HepG2 (cell line): ENCODE data around the gene MAN2A1. TPM values are rescaled to one million over a fixed set of nuclear protein-coding genes. Genes with fewer than 3 reads are reported as not detected.

Experiments used
- ATAC-seq: fragments of 200-7000 bp; cut with Tn5 transposase; 3 replicates; pipeline ENCODE4 v1.9.1; 2020; ENCODE audit warnings: mild to moderate bottlenecking, moderate library complexity
- BruUV-seq: library from RNA; stranded (reverse); fragments of 400-500 nt; replicated peaks from 2 replicates; lab custom pipeline; 2021; lab: Mats Ljungman, UMichigan
- CTCF ChIA-PET: fragments of 300-600 bp; formaldehyde crosslinking; extraction: SDS; loops from one replicate; lab custom pipeline; 2021; ENCODE audit warnings: low total read pairs, inconsistent platforms, low intra/inter-chr PET ratio; lab: Yijun Ruan, JAX
- POLR2A ChIA-PET: fragments of 350-600 bp; sonication (Branson Sonifier 250); formaldehyde crosslinking; loops from one replicate; lab custom pipeline; 2020; ENCODE audit warnings: antibody characterized with exemption, inconsistent platforms; lab: Yijun Ruan, JAX
- DNase-seq: peaks from one replicate; pipeline ENCODE4 v3.0.0-alpha.2; 2015; ENCODE audit warnings: low spot score
- FAIRE-seq: peaks from 3 replicates; lab custom pipeline; 2011; peaks lifted over from hg19 to GRCh38; lab: Jason Lieb, UNC
- H2AFZ ChIP-seq: one replicate; pipeline ENCODE4 v1.6.1; 2011; ENCODE audit warnings: low read length, inconsistent platforms
- H3K27ac ChIP-seq: fragments of 300-600 bp; 3 replicates; pipeline ENCODE4 v1.8.0; 2011; ENCODE audit warnings: mixed run types, mild to moderate bottlenecking, mixed read lengths, low read length, inconsistent platforms; ENCODE audit not compliant: insufficient read depth; ENCODE audit errors: extremely low read length
- H3K27me3 ChIP-seq, 2 experiments: fragments of 200-600 bp in 1 of 2; 2 replicates in 1 of 2; 3 replicates in 1 of 2; pipeline versions ENCODE4 v1.6.0 to v1.8.0; 2011; ENCODE audit warnings: low read length in 2 of 2, mild to moderate bottlenecking in 2 of 2, moderate library complexity in 2 of 2, inconsistent platforms in 1 of 2; ENCODE audit not compliant: insufficient read depth in 2 of 2, control insufficient read depth in 1 of 2
- H3K36me3 ChIP-seq, 2 experiments: fragments of 200-600 bp in 1 of 2; replicated peaks in 1 of 2; 2 replicates in 1 of 2; 3 replicates in 1 of 2; pipeline versions ENCODE4 v1.5.1 to v1.8.0; 2011; ENCODE audit warnings: low read length in 2 of 2, inconsistent platforms in 1 of 2; ENCODE audit not compliant: insufficient read depth in 2 of 2, control insufficient read depth in 1 of 2
- H3K4me1 ChIP-seq: 2 replicates; pipeline ENCODE4 v1.5.1; 2012; ENCODE audit warnings: low read length, inconsistent platforms; ENCODE audit not compliant: insufficient read depth
- H3K4me2 ChIP-seq: 2 replicates; pipeline ENCODE4 v1.6.0; 2011; ENCODE audit warnings: low read depth, low read length, inconsistent platforms
- H3K4me3 ChIP-seq, 3 experiments: fragments of 200-600 bp in 1 of 3; sonication (generic), shearing (Covaris generic) in 1 of 3; replicated peaks in 1 of 3; 2 replicates each; pipeline ENCODE4 v1.5.1; 2011 to 2016; ENCODE audit warnings: low read length in 3 of 3, inconsistent platforms in 2 of 3, low read depth in 2 of 3, mild to moderate bottlenecking in 2 of 3, control low read depth in 1 of 3, mixed read lengths in 1 of 3; ENCODE audit not compliant: insufficient read depth in 1 of 3
- H3K79me2 ChIP-seq: one replicate; pipeline ENCODE4 v1.6.1; 2011; ENCODE audit warnings: low read length, inconsistent platforms; ENCODE audit not compliant: insufficient read depth
- H3K9ac ChIP-seq: 2 replicates; pipeline ENCODE4 v1.6.0; 2011; ENCODE audit warnings: mild to moderate bottlenecking, low read depth, low read length, inconsistent platforms; ENCODE audit not compliant: insufficient read depth
- H3K9me3 ChIP-seq: 2 replicates; pipeline ENCODE4 v1.5.1; 2012; ENCODE audit warnings: mild to moderate bottlenecking, low read length
- H4K20me1 ChIP-seq: 2 replicates; pipeline ENCODE4 v1.6.0; 2011; ENCODE audit warnings: inconsistent platforms, mild to moderate bottlenecking, low read length, moderate library complexity; ENCODE audit not compliant: insufficient read depth
- MAFK ChIP-seq, 2 experiments: IDR thresholded peaks in 1 of 2; conservative IDR thresholded peaks in 1 of 2; 2 replicates each; pipeline ENCODE4 v1.6.1; 2011; ENCODE audit warnings: improper control_type of control experiment in 2 of 2, low read length in 2 of 2
- NFYC ChIP-seq: IDR thresholded peaks from 2 replicates; pipeline ENCODE4 v1.6.1; 2016; ENCODE audit warnings: missing genetic modification reagents, missing compliant biosample characterization
- SCMH1 ChIP-seq: sonication (generic); formaldehyde crosslinking; IDR thresholded peaks from 2 replicates; pipeline ENCODE4 v1.9.0; 2021; ENCODE audit warnings: missing genetic modification reagents, mild to moderate bottlenecking, borderline replicate concordance
- SMYD3 ChIP-seq: sonication (generic); formaldehyde crosslinking; IDR thresholded peaks from 2 replicates; pipeline ENCODE4 v1.8.1; 2023; ENCODE audit warnings: mild to moderate bottlenecking, missing genetic modification reagents
- TARDBP ChIP-seq: sonication (generic); formaldehyde crosslinking; IDR thresholded peaks from 2 replicates; pipeline ENCODE4 v1.8.0; 2022; ENCODE audit warnings: mild to moderate bottlenecking, missing genetic modification reagents
- ZKSCAN1 ChIP-seq: fragments of 150-350 bp; IDR thresholded peaks from 2 replicates; pipeline ENCODE4 v1.6.1; 2014; ENCODE audit warnings: low read length
- ZMAT3 ChIP-seq: sonication (generic); formaldehyde crosslinking; conservative IDR thresholded peaks from 2 replicates; pipeline ENCODE4 v1.7.0; 2021; ENCODE audit warnings: missing genetic modification reagents
- ZMYM2 ChIP-seq: sonication (generic); formaldehyde crosslinking; IDR thresholded peaks from 2 replicates; pipeline ENCODE4 v1.8.0; 2022; ENCODE audit warnings: mild to moderate bottlenecking, missing genetic modification reagents
- ZNF431 ChIP-seq: sonication (generic); formaldehyde crosslinking; IDR thresholded peaks from 2 replicates; pipeline ENCODE4 v1.9.0; 2022; ENCODE audit warnings: missing genetic modification reagents, low read depth, mild to moderate bottlenecking, borderline replicate concordance
- ZNF644 ChIP-seq: IDR thresholded peaks from 2 replicates; pipeline ENCODE4 v1.6.1; 2016; ENCODE audit warnings: low read depth
- ZNF704 ChIP-seq: sonication (generic); formaldehyde crosslinking; IDR thresholded peaks from 2 replicates; pipeline ENCODE4 v1.8.1; 2023; ENCODE audit warnings: mild to moderate bottlenecking, inconsistent platforms, moderate library complexity, missing genetic modification reagents, borderline replicate concordance
- ZNF788 ChIP-seq: sonication (generic); formaldehyde crosslinking; IDR thresholded peaks from 2 replicates; pipeline ENCODE4 v1.5.0; 2020; ENCODE audit warnings: mild to moderate bottlenecking, missing genetic modification reagents, borderline replicate concordance
- ZSCAN21 ChIP-seq: sonication (generic); formaldehyde crosslinking; IDR thresholded peaks from 2 replicates; pipeline ENCODE4 v1.8.0; 2022; ENCODE audit warnings: mild to moderate bottlenecking, missing genetic modification reagents, moderate library complexity, borderline replicate concordance
- WGBS: methylation state at CpG from one replicate; pipeline ENCODE4 v1.1.6; 2017; ENCODE audit warnings: low lambda C conversion rate; 5-methylcytosine and 5-hydroxymethylcytosine counted together
- in situ Hi-C: cut with HindIII; loops from 2 replicates; pipeline ENCODE4 v1.10.0; 2017; ENCODE audit warnings: low pct_unique_long_range_greater_than_20kb; ENCODE audit not compliant: extremely low pct_ligation_motif_present
- intact Hi-C: fragments of 100-400 bp; cut with micrococcal nuclease; formaldehyde crosslinking; loops from one replicate; pipeline ENCODE4 v1.10.0; 2022; ENCODE audit not compliant: unreplicated experiment
- polyA plus RNA-seq, 8 experiments: library from polyadenylated mRNA; depleted of rRNA in 3 of 8; stranded (reverse) in 7 of 8; unstranded in 1 of 8; fragments of >200 nt; fragmentation: Illumina TruSeq in 4 of 8; extraction: Trizol in 4 of 8; gene quantifications; 2 replicates each; pipeline versions ENCODE4 v1.2.1 to v1.2.3, GENCODE V29; 2011 to 2016; ENCODE audit warnings: low read depth in 4 of 8, missing spikeins in 1 of 8, mixed read lengths in 1 of 8; ENCODE audit not compliant: insufficient read depth in 1 of 8
- total RNA-seq, 5 experiments: library from RNA; depleted of rRNA; stranded (reverse); fragments of >200 nt; fragmentation: Illumina TruSeq; extraction: Trizol; gene quantifications; 2 replicates each; pipeline ENCODE4 v1.2.3, GENCODE V29; 2016; ENCODE audit warnings: low read depth in 1 of 5
- TF ChIP-seq, protein P1 (sequence below): sonication (generic); formaldehyde crosslinking; IDR thresholded peaks from 2 replicates; pipeline ENCODE4 v1.4.0; 2020; ENCODE audit warnings: low read depth, missing genetic modification reagents

The MAN2A1 gene
- total and polyA plus RNA-seq, 2 of the 13 experiments (the other 11 are each of a cell fraction or from before 2014, with no cell fraction given), result 56.2 to 80.5 TPM

DNA sequence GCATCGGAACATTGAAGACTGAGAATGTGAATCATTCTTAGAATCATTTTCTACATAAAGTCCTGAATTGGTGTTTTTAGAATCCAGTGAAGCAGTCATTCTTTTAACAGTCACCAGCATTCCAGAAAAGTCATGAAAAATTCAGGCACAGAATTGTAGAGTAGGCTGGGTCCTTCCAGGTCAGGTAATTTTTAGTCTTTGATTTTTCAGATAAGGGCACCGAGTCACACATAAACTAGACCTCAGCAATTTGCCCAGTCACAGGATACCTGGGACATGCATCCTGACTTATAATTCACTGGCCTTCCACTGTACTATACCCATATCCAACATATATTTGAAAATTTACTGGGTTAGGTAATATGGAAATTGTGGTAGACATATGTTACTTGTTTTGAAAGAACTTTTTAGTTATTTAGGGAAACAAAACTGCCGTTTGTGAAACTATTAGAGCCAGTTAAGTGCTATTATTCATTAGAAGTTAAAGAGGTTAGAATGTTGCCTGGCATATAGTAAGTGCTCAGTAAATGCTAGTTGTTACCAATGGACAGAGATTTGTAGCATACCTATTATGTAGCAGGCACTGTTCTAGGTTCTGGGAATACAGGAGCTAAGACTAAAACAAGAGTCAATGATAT lies 10.9 kb downstream of the MAN2A1 start (continued):
- no peak for TF ChIP-seq ZNF704 (CRISPR knock-in tag)
- TF ChIP-seq, all 625 proteins: peak for 0

DNA sequence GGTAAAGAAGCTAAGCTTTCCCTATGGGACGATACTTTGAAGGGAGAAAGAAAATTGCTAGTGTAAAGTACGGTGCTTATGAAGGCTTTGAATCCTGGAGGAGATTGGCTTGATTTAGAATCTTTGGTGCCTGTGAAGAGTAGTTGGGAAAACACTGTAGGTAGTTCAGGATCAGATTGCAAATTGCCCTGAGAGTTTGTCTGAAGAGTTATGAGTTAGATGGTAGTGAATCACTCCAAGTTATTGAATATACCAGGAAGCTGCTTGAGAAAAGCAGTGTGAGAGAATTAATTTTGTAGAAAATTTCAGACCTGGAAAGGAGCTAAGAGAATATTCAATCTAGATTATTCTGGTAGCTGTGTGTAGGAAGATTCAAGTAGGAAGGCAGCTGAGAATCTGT lies 11.5 kb downstream of the MAN2A1 start:
- in situ Hi-C loops, result no loop called here
- Histone ChIP-seq H3K4me3 (no peak overlapping the region), H3K79me2 (peaks cover 100% of the 10 kb centered on the region), H3K27ac (no peak overlapping the region), H4K20me1 (peaks cover 38% of the 10 kb centered on the region), H3K9me3 (no peaks in the 10 kb centered on the region), H2AFZ (no peak overlapping the region), H3K9ac (no peak overlapping the region), H3K4me1 (peaks cover 30% of the 10 kb centered on the region), H3K4me2 (no peak overlapping the region), H3K36me3 (peaks cover 0 to 5% of the 10 kb centered on the region in 2 experiments; a peak in 2 of 5 replicates), H3K27me3 (no peaks in the 10 kb centered on the region)
- TF ChIP-seq ZSCAN21 (no peak), TARDBP (CRISPR knock-in tag) (no peak), ZMYM2 (CRISPR knock-in tag) (no peak), ZNF788 (CRISPR knock-in tag) (no peak), ZMAT3 (no peak), ZNF431 (CRISPR knock-in tag) (no peak), ZNF644 (CRISPR knock-in tag) (no peak), ZKSCAN1 (no peak), MAFK (conservative IDR thresholded peaks at IDR 0.05 in 1 of 2, IDR thresholded peaks at IDR 0.05 in 1 of 2; ENCODE audit: low read length in 2 of 2) (no peak), SCMH1 (CRISPR knock-in tag) (no peak), NFYC (CRISPR knock-in tag) (no peak), SMYD3 (CRISPR knock-in tag) (no peak)
- TF ChIP-seq, protein P1, sequence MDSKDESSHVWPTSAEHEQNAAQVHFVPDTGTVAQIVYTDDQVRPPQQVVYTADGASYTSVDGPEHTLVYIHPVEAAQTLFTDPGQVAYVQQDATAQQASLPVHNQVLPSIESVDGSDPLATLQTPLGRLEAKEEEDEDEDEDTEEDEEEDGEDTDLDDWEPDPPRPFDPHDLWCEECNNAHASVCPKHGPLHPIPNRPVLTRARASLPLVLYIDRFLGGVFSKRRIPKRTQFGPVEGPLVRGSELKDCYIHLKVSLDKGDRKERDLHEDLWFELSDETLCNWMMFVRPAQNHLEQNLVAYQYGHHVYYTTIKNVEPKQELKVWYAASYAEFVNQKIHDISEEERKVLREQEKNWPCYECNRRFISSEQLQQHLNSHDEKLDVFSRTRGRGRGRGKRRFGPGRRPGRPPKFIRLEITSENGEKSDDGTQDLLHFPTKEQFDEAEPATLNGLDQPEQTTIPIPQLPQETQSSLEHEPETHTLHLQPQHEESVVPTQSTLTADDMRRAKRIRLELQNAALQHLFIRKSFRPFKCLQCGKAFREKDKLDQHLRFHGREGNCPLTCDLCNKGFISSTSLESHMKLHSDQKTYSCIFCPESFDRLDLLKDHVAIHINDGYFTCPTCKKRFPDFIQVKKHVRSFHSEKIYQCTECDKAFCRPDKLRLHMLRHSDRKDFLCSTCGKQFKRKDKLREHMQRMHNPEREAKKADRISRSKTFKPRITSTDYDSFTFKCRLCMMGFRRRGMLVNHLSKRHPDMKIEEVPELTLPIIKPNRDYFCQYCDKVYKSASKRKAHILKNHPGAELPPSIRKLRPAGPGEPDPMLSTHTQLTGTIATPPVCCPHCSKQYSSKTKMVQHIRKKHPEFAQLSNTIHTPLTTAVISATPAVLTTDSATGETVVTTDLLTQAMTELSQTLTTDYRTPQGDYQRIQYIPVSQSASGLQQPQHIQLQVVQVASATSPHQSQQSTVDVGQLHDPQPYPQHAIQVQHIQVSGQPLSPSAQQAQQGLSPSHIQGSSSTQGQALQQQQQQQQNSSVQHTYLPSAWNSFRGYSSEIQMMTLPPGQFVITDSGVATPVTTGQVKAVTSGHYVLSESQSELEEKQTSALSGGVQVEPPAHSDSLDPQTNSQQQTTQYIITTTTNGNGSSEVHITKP (CRISPR knock-in tag), result no peak
- ChIA-PET CTCF (no interaction called here), POLR2A (no interaction called here)
- intact Hi-C loops, result no loop called here
- no peak for DNase-seq
- BruUV-seq, result no TSS peak
- no peak for ATAC-seq
- FAIRE-seq, result no peak
- 94% methylated on average over 2 of the region's 2 CpGs for WGBS
